ENCODE measurements around the gene MED29.

DNA sequence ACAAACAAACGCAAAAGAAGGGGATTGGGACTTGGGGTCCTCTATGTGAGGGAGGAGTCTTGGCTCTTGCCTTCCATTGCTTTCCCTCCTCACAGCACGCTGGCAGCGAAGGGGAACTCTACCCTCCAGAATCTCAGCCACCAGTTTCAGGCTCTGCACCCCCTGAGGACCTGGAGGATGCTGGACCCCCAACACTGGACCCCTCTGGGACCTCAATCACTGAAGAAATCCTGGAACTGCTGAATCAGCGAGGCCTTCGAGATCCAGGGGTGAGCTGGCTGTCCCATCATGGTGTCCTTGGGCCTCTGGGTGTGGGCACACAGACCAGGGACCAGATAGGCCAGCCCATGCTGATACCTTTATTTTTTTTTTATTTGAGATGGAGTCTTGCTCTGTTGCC, 30.8 kb downstream of the MED29 start:
- TF ChIP-seq, protein P1, sequence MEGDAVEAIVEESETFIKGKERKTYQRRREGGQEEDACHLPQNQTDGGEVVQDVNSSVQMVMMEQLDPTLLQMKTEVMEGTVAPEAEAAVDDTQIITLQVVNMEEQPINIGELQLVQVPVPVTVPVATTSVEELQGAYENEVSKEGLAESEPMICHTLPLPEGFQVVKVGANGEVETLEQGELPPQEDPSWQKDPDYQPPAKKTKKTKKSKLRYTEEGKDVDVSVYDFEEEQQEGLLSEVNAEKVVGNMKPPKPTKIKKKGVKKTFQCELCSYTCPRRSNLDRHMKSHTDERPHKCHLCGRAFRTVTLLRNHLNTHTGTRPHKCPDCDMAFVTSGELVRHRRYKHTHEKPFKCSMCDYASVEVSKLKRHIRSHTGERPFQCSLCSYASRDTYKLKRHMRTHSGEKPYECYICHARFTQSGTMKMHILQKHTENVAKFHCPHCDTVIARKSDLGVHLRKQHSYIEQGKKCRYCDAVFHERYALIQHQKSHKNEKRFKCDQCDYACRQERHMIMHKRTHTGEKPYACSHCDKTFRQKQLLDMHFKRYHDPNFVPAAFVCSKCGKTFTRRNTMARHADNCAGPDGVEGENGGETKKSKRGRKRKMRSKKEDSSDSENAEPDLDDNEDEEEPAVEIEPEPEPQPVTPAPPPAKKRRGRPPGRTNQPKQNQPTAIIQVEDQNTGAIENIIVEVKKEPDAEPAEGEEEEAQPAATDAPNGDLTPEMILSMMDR (IDR thresholded peaks at IDR 0.05 in 2 of 3, conservative IDR thresholded peaks at IDR 0.05 in 1 of 3; ENCODE audit: borderline replicate concordance in 1 of 3, insufficient read depth in 1 of 3, low read depth in 2 of 3, low read length in 2 of 3) = no peak
- TF ChIP-seq POLR2A (IDR thresholded peaks at IDR 0.05; ENCODE audit: borderline replicate concordance, extremely low read depth, insufficient read depth, insufficient read length) (no peak), RAD21 (IDR thresholded peaks at IDR 0.05; ENCODE audit: low read depth) (no peak), ZFX (IDR thresholded peaks at IDR 0.05) (no peak), JUND (IDR thresholded peaks at IDR 0.05) (no peak), CBX3 (IDR thresholded peaks at IDR 0.05; ENCODE audit: low read depth) (no peak), REST (IDR thresholded peaks at IDR 0.05; ENCODE audit: low read depth) (no peak), TCF7L2 (IDR thresholded peaks at IDR 0.05; ENCODE audit: borderline replicate concordance, extremely low read depth, insufficient read depth, insufficient read length) (no peak), YY1 (IDR thresholded peaks at IDR 0.05; ENCODE audit: extremely low read depth, insufficient replicate concordance, low read depth, low read length) (no peak)
- TF ChIP-seq, protein P2, sequence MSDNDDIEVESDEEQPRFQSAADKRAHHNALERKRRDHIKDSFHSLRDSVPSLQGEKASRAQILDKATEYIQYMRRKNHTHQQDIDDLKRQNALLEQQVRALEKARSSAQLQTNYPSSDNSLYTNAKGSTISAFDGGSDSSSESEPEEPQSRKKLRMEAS (IDR thresholded peaks at IDR 0.05) = no peak
- TF ChIP-seq, protein P3, sequence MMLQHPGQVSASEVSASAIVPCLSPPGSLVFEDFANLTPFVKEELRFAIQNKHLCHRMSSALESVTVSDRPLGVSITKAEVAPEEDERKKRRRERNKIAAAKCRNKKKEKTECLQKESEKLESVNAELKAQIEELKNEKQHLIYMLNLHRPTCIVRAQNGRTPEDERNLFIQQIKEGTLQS (IDR thresholded peaks at IDR 0.05) = no peak
